ENCODE measurements around the gene RPL7L1. TPM values are rescaled to one million over a fixed set of nuclear protein-coding genes. Genes with fewer than 3 reads are reported as not detected.
"Not testable (repeated sequence)": the region's sequence is repeated elsewhere in the genome, so short reads cannot be mapped to it uniquely, and the experiment has no call there.

RPL7L1 gene
- total and polyA plus RNA-seq, 2 of the 4 experiments (the other 2 are of a cell fraction) = 43.0 to 112 TPM

DNA sequence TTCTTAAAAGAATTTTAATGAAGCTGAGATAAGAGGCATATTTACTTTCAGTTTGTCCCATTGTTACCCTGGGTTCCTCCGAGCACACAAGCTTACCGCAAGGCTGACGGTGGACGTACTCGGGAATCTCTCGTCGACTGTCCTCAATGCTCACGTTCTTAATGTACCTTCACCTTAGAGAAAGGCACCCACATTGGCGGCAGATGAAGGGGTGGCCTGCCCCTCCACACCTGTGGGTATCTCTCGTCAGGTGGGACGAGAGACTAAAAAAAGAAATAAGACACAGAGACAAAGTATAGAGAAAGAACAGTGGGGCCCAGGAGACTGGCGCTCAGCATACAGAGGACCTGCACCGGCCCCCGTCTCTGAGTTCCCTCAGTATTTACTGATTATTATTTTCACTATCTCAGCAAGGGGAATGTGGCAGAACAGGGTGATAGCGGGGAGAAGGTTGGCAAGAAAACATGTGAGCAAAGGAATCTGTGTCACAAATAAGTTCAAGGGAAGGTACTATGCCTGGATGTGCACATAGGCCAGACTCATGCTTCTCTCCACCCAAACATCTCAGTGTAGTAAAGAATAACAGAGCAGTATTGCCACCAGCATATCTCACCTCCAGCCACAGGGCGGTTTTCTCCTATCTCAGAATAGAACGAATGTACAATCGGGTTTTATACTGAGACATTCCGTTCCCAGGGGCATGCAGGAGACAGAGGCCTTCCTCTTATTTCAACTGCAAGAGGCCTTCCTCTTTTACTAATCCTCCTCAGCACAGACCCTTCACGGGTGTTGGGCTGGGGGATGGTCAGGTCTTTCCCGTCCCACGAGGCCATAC is 23.2 kb downstream of the RPL7L1 start:
- H3K23ac ChIP-seq (ENCODE audit: low read depth, low read length); CTCF ChIA-PET; ATAC-seq (ENCODE audit: low read depth); H4K5ac ChIP-seq (ENCODE audit: low read depth, low read length); H3K4ac ChIP-seq (ENCODE audit: low read depth, low read length); H2BK15ac ChIP-seq (ENCODE audit: low read depth, low read length); H3K9me3 ChIP-seq (ENCODE audit: control insufficient read depth, insufficient read depth, low read length); H3K18ac ChIP-seq (ENCODE audit: low read depth, low read length); H2BK120ac ChIP-seq (ENCODE audit: low read depth, low read length); H4K91ac ChIP-seq (ENCODE audit: insufficient read depth, low read depth, low read length); H3K9ac ChIP-seq (ENCODE audit: low read depth, low read length); H3K4me3 ChIP-seq (ENCODE audit: insufficient read depth, low read depth, low read length); H3K27me3 ChIP-seq (ENCODE audit: control insufficient read depth, insufficient read depth, low read length); BruUV-seq (replicated peaks); H3K4me1 ChIP-seq (ENCODE audit: control insufficient read depth, insufficient read depth, low read length); H2AK5ac ChIP-seq (ENCODE audit: low read depth, low read length); H2AFZ ChIP-seq (replicated peaks; ENCODE audit: low read length, poor library complexity); dilution Hi-C loops (cut with HindIII; ENCODE audit: low sequenced_read_pairs, unreplicated experiment); H3K4me2 ChIP-seq (ENCODE audit: low read depth, low read length); H4K8ac ChIP-seq (ENCODE audit: low read depth in 2 of 2, low read length in 2 of 2); H4K20me1 ChIP-seq (ENCODE audit: insufficient read depth, low read length); POLR2A ChIA-PET (ENCODE audit: unreplicated experiment); H2AK9ac ChIP-seq (replicated peaks; ENCODE audit: low read depth, low read length, poor library complexity); H2BK20ac ChIP-seq (ENCODE audit: low read depth, low read length); H3K56ac ChIP-seq (ENCODE audit: extremely low read depth, insufficient read depth, low read length); H3K79me1 ChIP-seq (ENCODE audit: low read depth in 1 of 2, low read length in 2 of 2); H3K9me1 ChIP-seq (ENCODE audit: insufficient read depth, low read length); H2BK5ac ChIP-seq (ENCODE audit: low read depth, low read length, poor library complexity, severe bottlenecking); DNase-seq; H3K14ac ChIP-seq (replicated peaks; ENCODE audit: low read depth, low read length); H3K36me3 ChIP-seq (ENCODE audit: control insufficient read depth, insufficient read depth, low read length); H3K27ac ChIP-seq (ENCODE audit: insufficient read depth, low read length): not testable (repeated sequence)
- WGBS, 2 experiments (ENCODE audit: extremely low coverage in 2 of 2, insufficient read length in 1 of 2) = 100% methylated on average over 2 of the region's 22 CpGs; no CpG with 5 or more reads in 1 of the 2 experiments
- intact Hi-C loops (cut with micrococcal nuclease) = loop anchor here (5.0 to 10.0 kb wide), 2 partner anchors 75 to 432 kb away; partner anchors contain the start of gene PEX6
- in situ Hi-C loops (cut with MboI; ENCODE audit: low sequenced_read_pairs) = loop anchor here (10.0 kb wide), 1 partner anchor 242 kb away; no protein-coding TSS in a partner anchor
